ENCODE results near the gene KCNG2.

DNA sequence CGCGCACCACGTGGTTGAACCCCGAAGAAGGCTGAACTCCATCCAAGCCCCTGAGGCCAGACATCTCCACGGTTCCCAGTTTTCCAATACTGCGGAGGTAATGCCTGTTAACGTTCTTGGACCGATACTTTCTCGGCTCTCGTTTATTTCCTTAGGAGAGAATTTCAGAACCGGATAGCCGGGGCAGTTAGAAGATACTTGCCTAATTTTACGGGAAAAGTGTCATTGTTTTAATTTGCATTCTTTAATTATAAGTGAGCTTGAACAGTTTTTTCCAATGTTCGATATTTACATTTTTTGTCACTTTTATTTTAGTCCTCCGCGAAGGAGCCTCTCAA lies 10.2 kb upstream of the KCNG2 start:
- TF ChIP-seq, protein P1, sequence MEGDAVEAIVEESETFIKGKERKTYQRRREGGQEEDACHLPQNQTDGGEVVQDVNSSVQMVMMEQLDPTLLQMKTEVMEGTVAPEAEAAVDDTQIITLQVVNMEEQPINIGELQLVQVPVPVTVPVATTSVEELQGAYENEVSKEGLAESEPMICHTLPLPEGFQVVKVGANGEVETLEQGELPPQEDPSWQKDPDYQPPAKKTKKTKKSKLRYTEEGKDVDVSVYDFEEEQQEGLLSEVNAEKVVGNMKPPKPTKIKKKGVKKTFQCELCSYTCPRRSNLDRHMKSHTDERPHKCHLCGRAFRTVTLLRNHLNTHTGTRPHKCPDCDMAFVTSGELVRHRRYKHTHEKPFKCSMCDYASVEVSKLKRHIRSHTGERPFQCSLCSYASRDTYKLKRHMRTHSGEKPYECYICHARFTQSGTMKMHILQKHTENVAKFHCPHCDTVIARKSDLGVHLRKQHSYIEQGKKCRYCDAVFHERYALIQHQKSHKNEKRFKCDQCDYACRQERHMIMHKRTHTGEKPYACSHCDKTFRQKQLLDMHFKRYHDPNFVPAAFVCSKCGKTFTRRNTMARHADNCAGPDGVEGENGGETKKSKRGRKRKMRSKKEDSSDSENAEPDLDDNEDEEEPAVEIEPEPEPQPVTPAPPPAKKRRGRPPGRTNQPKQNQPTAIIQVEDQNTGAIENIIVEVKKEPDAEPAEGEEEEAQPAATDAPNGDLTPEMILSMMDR (conservative IDR thresholded peaks at IDR 0.05; ENCODE audit: low read depth, low read length): no peak
- TF ChIP-seq POLR2A (IDR thresholded peaks at IDR 0.05; ENCODE audit: low read depth, low read length): no peak
- no peak for TF ChIP-seq RAD21 (IDR thresholded peaks at IDR 0.05; ENCODE audit: low read length)
- TF ChIP-seq, protein P2, sequence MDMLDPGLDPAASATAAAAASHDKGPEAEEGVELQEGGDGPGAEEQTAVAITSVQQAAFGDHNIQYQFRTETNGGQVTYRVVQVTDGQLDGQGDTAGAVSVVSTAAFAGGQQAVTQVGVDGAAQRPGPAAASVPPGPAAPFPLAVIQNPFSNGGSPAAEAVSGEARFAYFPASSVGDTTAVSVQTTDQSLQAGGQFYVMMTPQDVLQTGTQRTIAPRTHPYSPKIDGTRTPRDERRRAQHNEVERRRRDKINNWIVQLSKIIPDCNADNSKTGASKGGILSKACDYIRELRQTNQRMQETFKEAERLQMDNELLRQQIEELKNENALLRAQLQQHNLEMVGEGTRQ (IDR thresholded peaks at IDR 0.05; ENCODE audit: low read depth, low read length): no peak
- no peak for TF ChIP-seq CEBPB (IDR thresholded peaks at IDR 0.05; ENCODE audit: low read depth, low read length)
- TF ChIP-seq BHLHE40 (IDR thresholded peaks at IDR 0.05; ENCODE audit: low read depth, low read length): no peak
- no peak for TF ChIP-seq RCOR1 (IDR thresholded peaks at IDR 0.05; ENCODE audit: insufficient replicate concordance, low read length)
- no peak for TF ChIP-seq SMC3 (IDR thresholded peaks at IDR 0.05; ENCODE audit: low read depth, low read length)
- no peak for TF ChIP-seq MAZ (IDR thresholded peaks at IDR 0.05; ENCODE audit: borderline replicate concordance, low read depth, low read length)
- TF ChIP-seq, protein P3, sequence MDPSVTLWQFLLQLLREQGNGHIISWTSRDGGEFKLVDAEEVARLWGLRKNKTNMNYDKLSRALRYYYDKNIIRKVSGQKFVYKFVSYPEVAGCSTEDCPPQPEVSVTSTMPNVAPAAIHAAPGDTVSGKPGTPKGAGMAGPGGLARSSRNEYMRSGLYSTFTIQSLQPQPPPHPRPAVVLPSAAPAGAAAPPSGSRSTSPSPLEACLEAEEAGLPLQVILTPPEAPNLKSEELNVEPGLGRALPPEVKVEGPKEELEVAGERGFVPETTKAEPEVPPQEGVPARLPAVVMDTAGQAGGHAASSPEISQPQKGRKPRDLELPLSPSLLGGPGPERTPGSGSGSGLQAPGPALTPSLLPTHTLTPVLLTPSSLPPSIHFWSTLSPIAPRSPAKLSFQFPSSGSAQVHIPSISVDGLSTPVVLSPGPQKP (IDR thresholded peaks at IDR 0.05; ENCODE audit: borderline replicate concordance, low read depth, low read length): no peak

All from IMR-90 (cell line).